DND-41 (cell line): ENCODE results near the gene NUTM1.
A peak's percentile ranks its signal among the peaks of the same experiment; 100 is the strongest.

Experiments used
- ATAC-seq: fragments of 200-7000 bp; cut with Tn5 transposase; 3 replicates; pipeline ENCODE4 v1.9.1; 2021; ENCODE audit warnings: low read depth; ENCODE audit not compliant: insufficient read depth
- DNase-seq: peaks from one replicate; pipeline ENCODE4 v3.0.0-alpha.2; 2020
- H2AFZ ChIP-seq: 2 replicates; pipeline ENCODE4 v1.6.0; 2012; ENCODE audit warnings: low read depth, low read length
- H3K27ac ChIP-seq: 2 replicates; pipeline ENCODE4 v1.5.1; 2012; ENCODE audit warnings: low read length, inconsistent platforms
- H3K27me3 ChIP-seq: fragments of 200-600 bp; sonication (generic); 2 replicates; pipeline ENCODE4 v1.6.0; 2012; ENCODE audit warnings: low read length, mild to moderate bottlenecking, inconsistent platforms; ENCODE audit not compliant: insufficient read depth, poor library complexity
- H3K36me3 ChIP-seq: 2 replicates; pipeline ENCODE4 v1.5.1; 2012; ENCODE audit warnings: low read length, inconsistent platforms; ENCODE audit not compliant: insufficient read depth
- H3K4me1 ChIP-seq: 2 replicates; pipeline ENCODE4 v1.5.1; 2012; ENCODE audit warnings: mild to moderate bottlenecking, low read length; ENCODE audit not compliant: insufficient read depth
- H3K4me2 ChIP-seq: 2 replicates; pipeline ENCODE4 v1.6.0; 2012; ENCODE audit warnings: mild to moderate bottlenecking, moderate library complexity, low read length, inconsistent platforms; ENCODE audit not compliant: insufficient read depth
- H3K4me3 ChIP-seq, 2 experiments: fragments of 200-600 bp in 1 of 2; shearing (Covaris generic) in 1 of 2; 2 replicates each; pipeline ENCODE4 v1.5.1; 2012 to 2016; ENCODE audit warnings: inconsistent platforms in 2 of 2, low read length in 2 of 2, mild to moderate bottlenecking in 2 of 2, low read depth in 1 of 2, moderate library complexity in 1 of 2
- H3K79me2 ChIP-seq: 2 replicates; pipeline ENCODE4 v1.6.0; 2012; ENCODE audit warnings: low read length, inconsistent platforms; ENCODE audit not compliant: insufficient read depth
- H3K9ac ChIP-seq: 2 replicates; pipeline ENCODE4 v1.6.0; 2012; ENCODE audit warnings: low read depth, mild to moderate bottlenecking, inconsistent platforms, low read length, moderate library complexity
- H3K9me3 ChIP-seq: 2 replicates; pipeline ENCODE4 v1.5.1; 2012; ENCODE audit warnings: low read length, moderate library complexity, mild to moderate bottlenecking, inconsistent platforms; ENCODE audit not compliant: insufficient read depth, severe bottlenecking
- H4K20me1 ChIP-seq: 2 replicates; pipeline ENCODE4 v1.6.0; 2012; ENCODE audit warnings: low read length; ENCODE audit not compliant: insufficient read depth
- EZH2 ChIP-seq: IDR thresholded peaks from 3 replicates; pipeline ENCODE4 v1.6.1; 2012; ENCODE audit warnings: borderline replicate concordance, low read depth, mild to moderate bottlenecking, moderate library complexity, low read length, inconsistent platforms; ENCODE audit not compliant: severe bottlenecking
- TF ChIP-seq, protein P1 (sequence below): IDR thresholded peaks from 2 replicates; pipeline ENCODE4 v1.5.1; 2012; ENCODE audit warnings: borderline replicate concordance, low read length, moderate library complexity, mild to moderate bottlenecking; ENCODE audit not compliant: poor library complexity, severe bottlenecking; ENCODE audit errors: extremely low read depth

The NUTM1 gene

DNA sequence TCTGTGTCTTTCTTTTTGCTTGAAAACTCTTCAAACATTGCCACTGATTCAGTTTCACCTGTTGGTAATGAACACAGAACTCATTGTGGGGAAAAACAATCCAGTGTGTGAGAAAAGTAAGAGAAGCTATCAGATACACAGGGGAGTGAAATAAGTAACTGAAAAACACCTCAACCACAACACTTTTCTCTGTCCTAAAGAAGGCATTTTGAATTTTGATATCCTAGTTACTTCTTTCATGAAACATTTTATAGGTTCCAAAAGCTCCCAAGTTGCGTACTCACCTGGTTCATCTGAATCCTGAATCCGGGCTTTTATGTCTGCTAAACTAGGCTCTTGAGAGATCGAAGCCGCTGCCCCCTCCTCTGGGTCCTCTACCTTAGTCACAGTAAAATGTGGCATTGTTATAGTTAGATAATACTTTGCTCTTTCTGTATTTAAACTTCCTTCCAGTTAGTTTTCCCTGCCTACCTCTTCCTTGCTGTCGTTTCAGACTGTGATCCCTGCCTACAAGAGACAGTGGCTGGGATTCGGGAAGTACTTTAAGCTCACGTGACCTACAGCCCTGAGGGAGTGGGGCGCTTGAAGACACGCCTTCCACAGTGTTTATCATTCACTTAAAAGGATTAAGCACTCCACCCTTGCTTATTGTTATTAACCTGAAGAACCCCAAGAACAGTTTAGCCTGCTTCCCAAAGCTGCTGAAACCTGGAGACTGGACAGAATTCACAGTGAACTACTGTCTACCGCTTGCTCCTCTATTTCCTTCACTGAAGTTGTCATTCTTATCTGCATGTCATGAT, 24.6 kb upstream of the NUTM1 start:
- no peaks in the 10 kb centered on the region for H3K36me3 ChIP-seq
- peak; percentile 13 for DNase-seq
- H3K4me1 ChIP-seq, result peaks cover 15% of the 10 kb centered on the region
- H3K79me2 ChIP-seq, result no peaks in the 10 kb centered on the region
- H3K27me3 ChIP-seq, result no peaks in the 10 kb centered on the region
- TF ChIP-seq, protein P1, sequence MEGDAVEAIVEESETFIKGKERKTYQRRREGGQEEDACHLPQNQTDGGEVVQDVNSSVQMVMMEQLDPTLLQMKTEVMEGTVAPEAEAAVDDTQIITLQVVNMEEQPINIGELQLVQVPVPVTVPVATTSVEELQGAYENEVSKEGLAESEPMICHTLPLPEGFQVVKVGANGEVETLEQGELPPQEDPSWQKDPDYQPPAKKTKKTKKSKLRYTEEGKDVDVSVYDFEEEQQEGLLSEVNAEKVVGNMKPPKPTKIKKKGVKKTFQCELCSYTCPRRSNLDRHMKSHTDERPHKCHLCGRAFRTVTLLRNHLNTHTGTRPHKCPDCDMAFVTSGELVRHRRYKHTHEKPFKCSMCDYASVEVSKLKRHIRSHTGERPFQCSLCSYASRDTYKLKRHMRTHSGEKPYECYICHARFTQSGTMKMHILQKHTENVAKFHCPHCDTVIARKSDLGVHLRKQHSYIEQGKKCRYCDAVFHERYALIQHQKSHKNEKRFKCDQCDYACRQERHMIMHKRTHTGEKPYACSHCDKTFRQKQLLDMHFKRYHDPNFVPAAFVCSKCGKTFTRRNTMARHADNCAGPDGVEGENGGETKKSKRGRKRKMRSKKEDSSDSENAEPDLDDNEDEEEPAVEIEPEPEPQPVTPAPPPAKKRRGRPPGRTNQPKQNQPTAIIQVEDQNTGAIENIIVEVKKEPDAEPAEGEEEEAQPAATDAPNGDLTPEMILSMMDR, result no peak
- TF ChIP-seq EZH2, result no peak
- H3K4me3 ChIP-seq, result peak overlapping the region; percentile 24 to 67
- no peaks in the 10 kb centered on the region for H4K20me1 ChIP-seq
- peak overlapping the region; percentile 58 for H3K27ac ChIP-seq
- H3K9ac ChIP-seq, result peak overlapping the region; percentile 53
- H3K9me3 ChIP-seq, result no peaks in the 10 kb centered on the region
- ATAC-seq, result peak; percentile 85
- peak overlapping the region; percentile 68 for H3K4me2 ChIP-seq
- H2AFZ ChIP-seq, result peak overlapping the region; percentile 78

DNA sequence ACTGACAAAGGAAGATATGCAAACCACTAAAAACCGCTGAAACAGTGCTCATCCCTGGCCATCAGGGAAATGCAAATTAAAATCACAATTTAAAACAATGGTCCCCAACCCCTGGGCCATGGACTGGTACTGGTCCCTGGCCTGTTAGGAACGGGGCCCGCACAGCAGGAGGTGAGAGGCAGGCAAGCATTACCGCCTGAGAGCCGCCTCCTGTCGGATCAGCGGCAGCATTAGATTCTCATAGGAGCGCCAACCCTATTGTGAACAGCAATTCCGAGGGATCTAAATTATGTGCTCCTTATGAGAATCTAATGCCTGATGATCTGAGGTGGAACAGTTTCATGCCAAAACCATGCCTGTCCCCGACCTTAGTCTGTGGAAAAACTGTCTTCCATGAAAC, 19.9 kb upstream of the NUTM1 start:
- no peak overlapping the region for H3K27ac ChIP-seq
- no peaks in the 10 kb centered on the region for H3K79me2 ChIP-seq
- TF ChIP-seq, protein P1, result no peak
- no peak for TF ChIP-seq EZH2
- no peak overlapping the region for H3K4me3 ChIP-seq
- H3K9me3 ChIP-seq, result no peaks in the 10 kb centered on the region
- H3K9ac ChIP-seq, result no peak overlapping the region
- DNase-seq (no peak), ATAC-seq (no peak)
- no peaks in the 10 kb centered on the region for H4K20me1 ChIP-seq
- H3K27me3 ChIP-seq, result no peaks in the 10 kb centered on the region
- H3K36me3 ChIP-seq, result no peaks in the 10 kb centered on the region
- H3K4me1 ChIP-seq, result peaks cover 5% of the 10 kb centered on the region
- H2AFZ ChIP-seq, result no peak overlapping the region
- no peak overlapping the region for H3K4me2 ChIP-seq

DNA sequence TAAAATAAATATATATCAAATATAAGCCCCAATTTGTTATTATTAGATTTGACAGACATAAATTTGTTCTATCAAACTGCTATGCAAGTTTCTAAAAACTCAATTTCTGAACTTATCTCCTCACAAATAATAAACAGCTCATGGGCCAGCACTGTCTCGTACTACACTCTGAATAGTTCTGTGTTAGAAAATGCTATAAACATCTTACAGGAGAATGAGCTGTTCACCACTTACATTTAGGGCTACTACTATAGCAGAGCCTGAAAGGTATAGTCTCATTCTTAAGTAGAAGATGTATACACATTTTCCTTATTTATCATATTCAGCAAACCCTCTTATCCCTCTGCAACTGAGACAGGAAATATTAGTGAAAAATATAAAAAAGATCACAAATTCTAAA, 18.2 kb upstream of the NUTM1 start:
- Histone ChIP-seq H3K9ac (no peak overlapping the region), H3K4me3 (no peak overlapping the region), H2AFZ (no peak overlapping the region), H3K27me3 (no peaks in the 10 kb centered on the region), H3K9me3 (no peaks in the 10 kb centered on the region), H3K4me1 (no peaks in the 10 kb centered on the region), H3K27ac (no peak overlapping the region), H3K79me2 (no peaks in the 10 kb centered on the region), H3K4me2 (no peak overlapping the region), H3K36me3 (no peaks in the 10 kb centered on the region), H4K20me1 (no peaks in the 10 kb centered on the region)
- DNase-seq (no peak), ATAC-seq (no peak)
- TF ChIP-seq, protein P1, result no peak
- no peak for TF ChIP-seq EZH2
